Midbrain (tissue), 1 donor: ENCODE results near the gene PRM3.

ENCODE experiments used
- DNase-seq: peaks from one replicate; lab custom pipeline; 2025; lab: John Stamatoyannopoulos, UW

Gene PRM3

GRCh38 chr16:11242658-11243057 is 30.8 kb downstream of the PRM3 start:
- no peak for DNase-seq

GRCh38 chr16:11241480-11242204 is 31.8 kb downstream of the PRM3 start:
- DNase-seq: no peak

GRCh38 chr16:11240636-11241473 is 32.6 kb downstream of the PRM3 start:
- no peak for DNase-seq

GRCh38 chr16:11239644-11240632 is 33.5 kb downstream of the PRM3 start:
- no peak for DNase-seq

- DNase-seq: no peak
Measured at GRCh38 chr16:11238272-11239202, 34.9 kb downstream of the PRM3 start.

- DNase-seq: no peak
Measured at GRCh38 chr16:11236461-11237254, 36.8 kb downstream of the PRM3 start.

- no peak for DNase-seq
Measured at GRCh38 chr16:11235703-11235991, 37.8 kb downstream of the PRM3 start.

GRCh38 chr16:11234884-11235702 is 38.3 kb downstream of the PRM3 start:
- DNase-seq: no peak

- no peak for DNase-seq
Measured at GRCh38 chr16:11233727-11234376, 39.6 kb downstream of the PRM3 start.

- peak; percentile 6 for DNase-seq
Measured at GRCh38 chr16:11232852-11233726, 40.3 kb downstream of the PRM3 start.

GRCh38 chr16:11232302-11232851 is 41.1 kb downstream of the PRM3 start:
- DNase-seq: no peak

- no peak for DNase-seq
Measured at GRCh38 chr16:11231367-11231970, 42.0 kb downstream of the PRM3 start.

GRCh38 chr16:11229906-11230305 is 43.5 kb downstream of the PRM3 start:
- no peak for DNase-seq

GRCh38 chr16:11229432-11229831 is 44.0 kb downstream of the PRM3 start:
- no peak for DNase-seq

- DNase-seq: no peak
Measured at GRCh38 chr16:11225677-11226549, 47.5 kb downstream of the PRM3 start.
